ENCODE measurements around the gene HSPA1A.
A peak's percentile ranks its signal among the peaks of the same experiment; 100 is the strongest.

Gene HSPA1A

DNA sequence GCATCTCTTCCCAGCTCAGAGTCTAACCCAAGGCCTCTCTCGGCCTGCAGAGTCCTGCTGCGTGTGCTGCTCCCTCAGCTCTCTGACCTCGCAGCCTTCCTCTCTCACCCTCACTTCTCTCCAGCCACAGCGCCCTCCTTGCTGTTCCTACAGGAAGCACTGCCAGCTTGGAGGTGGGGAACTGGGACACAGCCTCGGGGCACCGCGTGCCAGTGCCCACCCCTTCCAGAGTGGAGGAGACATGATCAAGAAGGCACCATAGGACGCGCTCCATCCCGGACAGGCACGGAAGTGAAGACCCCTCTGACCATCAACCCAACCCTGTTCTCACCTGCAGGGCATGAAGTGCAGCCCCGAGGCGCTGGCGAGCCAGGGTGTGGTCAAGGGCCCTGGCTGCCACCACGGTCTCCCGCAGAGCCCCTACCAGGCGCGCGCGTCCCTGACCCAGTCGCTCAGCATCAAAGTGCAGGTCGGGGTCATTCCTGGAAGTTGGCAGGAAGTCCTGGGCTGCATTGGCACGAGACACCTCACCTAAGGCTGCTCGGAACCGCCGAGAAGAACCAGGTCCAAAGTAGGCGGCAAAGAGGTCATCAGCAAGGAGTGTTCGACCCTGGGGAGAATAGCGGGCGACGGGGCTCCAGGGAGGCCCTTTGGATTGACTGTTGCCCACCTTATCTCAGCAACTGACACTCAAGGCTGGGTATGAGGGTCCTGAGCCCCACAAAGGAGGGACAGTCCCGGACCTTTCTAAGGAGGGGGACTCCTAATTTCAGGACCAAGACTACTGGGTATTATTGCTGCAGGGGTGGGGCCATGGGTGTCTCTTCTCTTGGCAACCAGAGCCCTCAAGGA lies 39.5 kb upstream of the HSPA1A start:
- no peaks in the 10 kb centered on the region for H3K27me3 ChIP-seq (replicated peaks; ENCODE audit: control insufficient read depth, insufficient read depth, low read length, poor library complexity, severe bottlenecking)
- peak overlapping the region; percentile 7 for H3K27ac ChIP-seq (ENCODE audit: insufficient read depth, low read length, poor library complexity, severe bottlenecking)
- H3K4me1 ChIP-seq (ENCODE audit: control insufficient read depth, insufficient read depth, low read length, poor library complexity, severe bottlenecking): peaks cover 37% of the 10 kb centered on the region
- no peaks in the 10 kb centered on the region for H3K9me3 ChIP-seq (ENCODE audit: control insufficient read depth, low read length)
- H3K4me3 ChIP-seq (ENCODE audit: insufficient read depth, low read depth, low read length, poor library complexity, severe bottlenecking): no peak overlapping the region
- H3K36me3 ChIP-seq (ENCODE audit: control insufficient read depth, insufficient read depth, low read length): peaks cover 22% of the 10 kb centered on the region
- DNase-seq: no peak

DNA sequence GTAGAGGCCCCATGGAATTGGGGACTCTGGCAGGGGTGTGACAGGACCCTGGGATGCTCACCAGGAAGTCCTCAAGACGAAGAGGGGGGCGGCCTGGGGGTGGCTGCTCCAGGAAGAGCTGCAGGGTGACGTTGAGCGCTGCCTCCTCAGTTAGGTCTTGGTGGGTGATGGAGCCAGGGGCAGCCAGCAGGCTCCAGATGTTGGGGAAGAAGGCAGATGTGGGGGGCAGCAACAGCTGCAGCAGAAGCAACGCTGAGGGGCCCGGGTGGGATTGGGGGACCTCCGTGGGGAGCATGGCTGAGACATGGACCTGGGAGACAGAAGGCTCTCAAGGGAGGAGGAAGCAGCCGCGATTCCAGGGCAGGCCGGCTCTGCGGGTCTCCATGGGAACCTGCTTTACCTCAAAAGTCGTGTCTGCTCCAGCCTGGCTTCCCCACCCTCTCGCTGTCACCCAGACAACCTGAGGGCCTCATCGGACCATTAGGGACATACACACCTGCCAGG lies 38.8 kb upstream of the HSPA1A start:
- H3K36me3 ChIP-seq (ENCODE audit: control insufficient read depth, insufficient read depth, low read length): peaks cover 29% of the 10 kb centered on the region
- no peak for DNase-seq
- no peaks in the 10 kb centered on the region for H3K9me3 ChIP-seq (ENCODE audit: control insufficient read depth, low read length)
- peak overlapping the region; percentile 24 for H3K4me3 ChIP-seq (ENCODE audit: insufficient read depth, low read depth, low read length, poor library complexity, severe bottlenecking)
- peak overlapping the region; percentile 7 for H3K27ac ChIP-seq (ENCODE audit: insufficient read depth, low read length, poor library complexity, severe bottlenecking)
- H3K27me3 ChIP-seq (replicated peaks; ENCODE audit: control insufficient read depth, insufficient read depth, low read length, poor library complexity, severe bottlenecking): no peaks in the 10 kb centered on the region
- peaks cover 37% of the 10 kb centered on the region for H3K4me1 ChIP-seq (ENCODE audit: control insufficient read depth, insufficient read depth, low read length, poor library complexity, severe bottlenecking)

DNA sequence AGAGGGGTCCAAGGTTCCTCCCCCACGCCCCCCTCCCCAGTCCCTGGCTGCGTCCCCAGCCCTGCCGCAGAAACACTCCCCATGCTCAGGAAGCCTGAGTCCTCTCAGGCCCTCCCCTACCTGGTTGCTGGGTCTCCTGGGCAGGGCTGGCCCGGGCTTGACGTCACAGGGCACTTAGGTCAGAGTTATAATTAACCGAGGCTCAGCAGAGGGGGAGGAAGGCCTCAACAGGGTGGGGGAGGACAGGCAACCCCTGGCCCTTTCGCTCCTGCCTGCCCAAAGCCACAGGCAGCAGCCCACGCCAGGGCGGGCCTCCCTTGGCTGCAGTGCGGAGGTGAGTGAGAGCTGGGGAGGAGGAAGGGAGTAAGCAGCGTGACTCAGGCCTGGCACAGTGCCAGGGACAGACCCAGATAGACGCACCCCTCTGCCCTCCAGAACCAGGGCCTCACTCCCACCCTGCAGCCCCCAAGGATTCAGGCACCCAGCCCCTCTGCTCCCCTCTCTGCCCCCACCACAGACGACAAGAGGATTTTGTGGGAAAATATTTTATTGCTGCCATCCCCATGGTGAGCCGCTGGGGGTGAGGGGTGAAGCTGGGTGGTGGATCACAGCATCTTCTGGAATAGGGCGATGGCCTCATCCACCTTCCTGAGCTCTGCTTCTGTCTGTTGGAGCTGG lies 38.2 kb upstream of the HSPA1A start, which contains the start of gene VWA7:
VWA7 (minus strand) TSS at position 340 of the 678 bp plus-strand sequence. CDS start 549 bp downstream, outside the sequence.
- H3K27me3 ChIP-seq (replicated peaks; ENCODE audit: control insufficient read depth, insufficient read depth, low read length, poor library complexity, severe bottlenecking): no peaks in the 10 kb centered on the region
- no peaks in the 10 kb centered on the region for H3K9me3 ChIP-seq (ENCODE audit: control insufficient read depth, low read length)
- peak; percentile 52 to 58 (median 56) for DNase-seq
- peaks cover 32% of the 10 kb centered on the region for H3K4me1 ChIP-seq (ENCODE audit: control insufficient read depth, insufficient read depth, low read length, poor library complexity, severe bottlenecking)
- peak within 1 kb of the TSS; percentile 15 for H3K27ac ChIP-seq (ENCODE audit: insufficient read depth, low read length, poor library complexity, severe bottlenecking)
- peak within 1 kb of the TSS; percentile 24 for H3K4me3 ChIP-seq (ENCODE audit: insufficient read depth, low read depth, low read length, poor library complexity, severe bottlenecking)
- H3K36me3 ChIP-seq (ENCODE audit: control insufficient read depth, insufficient read depth, low read length): peaks cover 33% of the 10 kb centered on the region

DNA sequence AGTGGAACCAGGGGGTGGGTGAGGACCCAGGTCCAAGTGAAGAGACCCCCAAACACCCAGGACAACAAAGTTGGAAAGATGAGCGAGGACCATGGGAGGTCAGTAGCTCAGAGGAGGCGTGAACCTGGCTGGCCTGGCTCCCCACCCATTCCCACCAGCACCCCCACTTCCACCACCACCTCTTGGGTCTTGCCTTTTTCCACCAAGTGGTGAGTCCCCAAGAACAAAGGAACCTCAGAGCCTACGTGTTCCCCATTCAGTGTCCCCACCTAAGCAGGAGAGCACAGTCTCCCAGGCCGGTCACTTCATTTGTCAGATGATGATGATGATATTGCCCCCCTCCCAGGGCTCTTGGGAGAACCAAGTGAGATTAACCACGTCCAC lies 37.7 kb upstream of the HSPA1A start:
- Histone ChIP-seq H3K27me3 (replicated peaks; ENCODE audit: control insufficient read depth, insufficient read depth, low read length, poor library complexity, severe bottlenecking) (no peaks in the 10 kb centered on the region), H3K4me1 (ENCODE audit: control insufficient read depth, insufficient read depth, low read length, poor library complexity, severe bottlenecking) (peaks cover 30% of the 10 kb centered on the region), H3K27ac (ENCODE audit: insufficient read depth, low read length, poor library complexity, severe bottlenecking) (peak overlapping the region; percentile 15), H3K36me3 (ENCODE audit: control insufficient read depth, insufficient read depth, low read length) (peaks cover 39% of the 10 kb centered on the region), H3K4me3 (ENCODE audit: insufficient read depth, low read depth, low read length, poor library complexity, severe bottlenecking) (no peak overlapping the region), H3K9me3 (ENCODE audit: control insufficient read depth, low read length) (no peaks in the 10 kb centered on the region)
- DNase-seq: no peak

DNA sequence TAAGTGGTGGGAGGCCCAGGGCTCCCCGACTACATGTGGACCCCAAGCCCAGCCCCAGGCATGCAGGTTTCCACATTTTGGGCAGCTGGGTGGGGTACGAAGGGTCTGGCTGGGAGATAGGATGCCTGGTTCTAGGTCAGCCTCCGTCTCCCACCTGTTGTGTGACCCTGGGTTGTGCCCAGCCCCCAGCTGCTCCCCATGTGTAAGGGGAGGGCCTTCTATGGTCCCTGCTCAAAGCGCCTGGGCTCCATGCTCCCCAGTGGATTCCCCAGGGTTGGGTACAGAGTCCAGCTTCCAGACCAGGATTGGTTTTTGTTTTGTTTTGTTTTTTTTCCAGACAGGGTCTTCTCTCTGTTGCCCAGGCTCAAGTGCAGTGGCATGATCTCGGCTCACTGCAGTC lies 37.1 kb upstream of the HSPA1A start:
- H3K27ac ChIP-seq (ENCODE audit: insufficient read depth, low read length, poor library complexity, severe bottlenecking): no peak overlapping the region
- DNase-seq: no peak
- peaks cover 24% of the 10 kb centered on the region for H3K4me1 ChIP-seq (ENCODE audit: control insufficient read depth, insufficient read depth, low read length, poor library complexity, severe bottlenecking)
- H3K9me3 ChIP-seq (ENCODE audit: control insufficient read depth, low read length): no peaks in the 10 kb centered on the region
- no peaks in the 10 kb centered on the region for H3K27me3 ChIP-seq (replicated peaks; ENCODE audit: control insufficient read depth, insufficient read depth, low read length, poor library complexity, severe bottlenecking)
- H3K4me3 ChIP-seq (ENCODE audit: insufficient read depth, low read depth, low read length, poor library complexity, severe bottlenecking): no peak overlapping the region
- peaks cover 44% of the 10 kb centered on the region for H3K36me3 ChIP-seq (ENCODE audit: control insufficient read depth, insufficient read depth, low read length)

DNA sequence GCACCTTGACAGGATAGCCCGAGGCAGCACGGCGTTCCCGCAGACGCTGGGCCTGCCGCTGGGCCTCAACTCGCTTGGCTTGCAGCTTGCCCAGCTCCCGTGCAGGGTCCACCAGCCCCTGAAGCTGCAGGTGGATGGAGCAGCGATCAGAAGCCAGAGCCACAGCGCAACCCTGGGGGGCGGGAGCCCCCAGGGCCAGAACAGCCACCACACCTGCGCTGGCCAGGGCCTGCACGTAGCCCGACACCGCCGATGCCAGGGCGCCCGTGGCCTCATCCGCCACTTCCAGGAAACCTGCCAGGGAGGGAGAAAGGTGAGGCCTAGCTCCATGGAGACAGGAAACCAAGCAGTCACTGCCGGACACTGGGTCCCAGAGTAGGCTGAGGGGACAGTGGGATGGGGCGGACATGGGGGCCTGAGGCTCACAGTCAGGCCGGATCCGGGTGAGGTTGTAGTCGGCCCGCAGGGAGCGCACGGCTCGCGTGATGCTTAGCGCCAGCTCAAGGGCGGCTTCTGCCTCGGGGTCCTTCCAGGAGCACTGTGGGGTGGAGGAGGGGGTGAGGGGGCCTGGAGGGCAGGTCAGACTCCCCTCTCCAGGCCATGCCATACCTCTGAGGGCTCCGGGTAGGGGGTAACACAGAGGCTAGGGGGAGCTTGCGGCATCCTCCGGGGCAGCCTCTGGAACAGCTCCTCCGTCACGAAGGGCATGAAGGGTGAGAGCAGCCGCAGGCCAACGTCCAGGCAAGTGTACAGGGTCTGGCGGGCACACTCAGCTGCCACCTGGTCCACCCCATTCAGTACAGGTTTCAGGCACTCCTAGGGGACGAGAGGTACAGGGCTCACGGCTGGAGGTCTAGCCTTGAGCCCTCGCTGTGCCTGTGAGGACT lies 36.1 kb upstream of the HSPA1A start:
- Histone ChIP-seq H3K36me3 (ENCODE audit: control insufficient read depth, insufficient read depth, low read length) (peaks cover 47% of the 10 kb centered on the region), H3K4me1 (ENCODE audit: control insufficient read depth, insufficient read depth, low read length, poor library complexity, severe bottlenecking) (peaks cover 21% of the 10 kb centered on the region), H3K9me3 (ENCODE audit: control insufficient read depth, low read length) (no peaks in the 10 kb centered on the region), H3K27me3 (replicated peaks; ENCODE audit: control insufficient read depth, insufficient read depth, low read length, poor library complexity, severe bottlenecking) (no peaks in the 10 kb centered on the region), H3K27ac (ENCODE audit: insufficient read depth, low read length, poor library complexity, severe bottlenecking) (no peak overlapping the region), H3K4me3 (ENCODE audit: insufficient read depth, low read depth, low read length, poor library complexity, severe bottlenecking) (no peak overlapping the region)
- no peak for DNase-seq

DNA sequence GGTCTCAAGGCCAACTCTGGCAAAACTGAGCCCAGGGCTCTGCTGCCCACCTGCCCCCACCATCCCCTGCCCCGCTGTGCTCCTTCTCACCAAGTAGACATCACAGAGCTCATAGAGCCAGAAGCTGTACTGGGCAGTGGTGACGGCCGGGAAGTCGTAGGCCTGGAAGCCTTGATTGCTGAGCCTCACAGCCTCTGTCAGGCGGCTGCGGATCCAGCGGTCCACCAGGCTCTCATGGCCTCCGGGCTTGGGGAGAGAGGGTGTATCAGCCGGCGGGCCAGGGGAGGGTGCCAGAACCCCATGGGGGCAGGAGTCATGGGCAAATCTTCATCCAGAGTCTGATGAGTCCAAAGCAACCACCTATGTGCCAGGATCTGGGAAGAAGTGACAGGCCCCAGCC lies 35.4 kb upstream of the HSPA1A start:
- H3K4me3 ChIP-seq (ENCODE audit: insufficient read depth, low read depth, low read length, poor library complexity, severe bottlenecking): no peak overlapping the region
- no peaks in the 10 kb centered on the region for H3K27me3 ChIP-seq (replicated peaks; ENCODE audit: control insufficient read depth, insufficient read depth, low read length, poor library complexity, severe bottlenecking)
- peaks cover 21% of the 10 kb centered on the region for H3K4me1 ChIP-seq (ENCODE audit: control insufficient read depth, insufficient read depth, low read length, poor library complexity, severe bottlenecking)

DNA sequence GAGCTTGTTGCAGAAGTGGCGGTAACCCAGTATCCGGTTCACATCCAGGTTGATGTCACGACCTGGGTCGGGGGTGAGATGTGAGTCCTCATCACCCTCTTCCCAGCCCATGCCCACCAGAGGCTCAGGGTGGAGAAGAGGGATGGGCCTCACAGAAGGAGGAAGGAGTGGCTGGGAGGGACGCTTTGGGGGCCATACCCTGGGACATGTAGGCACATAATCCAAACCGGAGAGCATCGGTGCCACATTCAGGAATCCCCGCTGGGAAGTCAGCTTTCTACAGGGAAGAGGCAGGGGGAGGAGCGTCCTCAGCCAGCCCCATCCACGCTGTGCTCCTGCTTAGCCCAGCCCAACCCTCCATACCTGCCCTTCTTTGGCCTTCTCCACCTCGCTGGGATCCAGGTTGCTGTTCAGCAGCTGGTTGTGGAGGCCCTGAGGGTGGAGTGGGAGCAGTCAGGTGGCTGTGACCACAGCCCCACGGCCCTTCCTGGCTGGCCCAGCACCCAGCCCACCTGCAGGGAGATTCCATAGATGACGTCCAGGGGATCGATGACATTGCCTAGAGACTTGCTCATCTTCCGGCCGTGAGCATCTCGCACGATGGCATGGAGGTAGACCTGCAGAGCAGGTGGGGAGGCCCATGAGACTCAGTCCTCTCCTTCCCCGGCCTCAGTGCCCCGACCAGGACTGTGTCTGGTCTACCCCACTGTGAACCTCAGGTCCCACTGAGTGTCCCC lies 34.7 kb upstream of the HSPA1A start:
- H3K27ac ChIP-seq (ENCODE audit: insufficient read depth, low read length, poor library complexity, severe bottlenecking): no peak overlapping the region
- H3K4me3 ChIP-seq (ENCODE audit: insufficient read depth, low read depth, low read length, poor library complexity, severe bottlenecking): no peak overlapping the region
- no peaks in the 10 kb centered on the region for H3K9me3 ChIP-seq (ENCODE audit: control insufficient read depth, low read length)
- no peak for DNase-seq
- peaks cover 61% of the 10 kb centered on the region for H3K36me3 ChIP-seq (ENCODE audit: control insufficient read depth, insufficient read depth, low read length)
- peaks cover 21% of the 10 kb centered on the region for H3K4me1 ChIP-seq (ENCODE audit: control insufficient read depth, insufficient read depth, low read length, poor library complexity, severe bottlenecking)
- no peaks in the 10 kb centered on the region for H3K27me3 ChIP-seq (replicated peaks; ENCODE audit: control insufficient read depth, insufficient read depth, low read length, poor library complexity, severe bottlenecking)

More for the DNA sequence above, 35.4 kb upstream of the HSPA1A start:
- H3K27ac ChIP-seq (ENCODE audit: insufficient read depth, low read length, poor library complexity, severe bottlenecking): no peak overlapping the region
- DNase-seq: no peak
- peaks cover 54% of the 10 kb centered on the region for H3K36me3 ChIP-seq (ENCODE audit: control insufficient read depth, insufficient read depth, low read length)
- H3K9me3 ChIP-seq (ENCODE audit: control insufficient read depth, low read length): no peaks in the 10 kb centered on the region

Data from effector memory CD4-positive, alpha-beta T cell (primary cell).